ENCODE measurements around the gene TRABD. TPM values are rescaled to one million over a fixed set of nuclear protein-coding genes. Genes with fewer than 3 reads are reported as not detected.

Gene TRABD
- total RNA-seq, 4 donors from 2014 or later, result 18.3 to 31.0 (median 22.3) TPM

GRCh38 chr22:50153056-50153755, 32.5 kb upstream of the TRABD start:
- H3K27ac ChIP-seq (replicated peaks in 1 of 4), result no peak overlapping the region
- no peaks in the 10 kb centered on the region for H3K4me1 ChIP-seq
- no peaks in the 10 kb centered on the region for H3K27me3 ChIP-seq
- H3K9me3 ChIP-seq, result no peaks in the 10 kb centered on the region
- TF ChIP-seq CTCF (IDR thresholded peaks at IDR 0.05) (no peak), EP300 (IDR thresholded peaks at IDR 0.05) (no peak), POLR2A (IDR thresholded peaks at IDR 0.05; ENCODE audit: low read depth) (no peak)
- no peak overlapping the region for H3K4me3 ChIP-seq
- DNase-seq (ENCODE audit: extremely low spot score), result no peak
- H3K36me3 ChIP-seq, result no peaks in the 10 kb centered on the region
- WGBS, result 78% methylated on average over 24 of the region's 25 CpGs
- intact Hi-C loops (cut with DNase I), result no loop called here

- no peaks in the 10 kb centered on the region for H3K9me3 ChIP-seq
- no peaks in the 10 kb centered on the region for H3K27me3 ChIP-seq
- no peaks in the 10 kb centered on the region for H3K36me3 ChIP-seq
- WGBS, result 94% methylated on average over 7 of the region's 7 CpGs
- intact Hi-C loops (cut with DNase I), result no loop called here
- TF ChIP-seq POLR2AphosphoS5 (IDR thresholded peaks at IDR 0.05) (no peak), EP300 (IDR thresholded peaks at IDR 0.05) (no peak), CTCF (IDR thresholded peaks at IDR 0.05) (no peak), POLR2A (IDR thresholded peaks at IDR 0.05; ENCODE audit: low read depth) (no peak)
- H3K27ac ChIP-seq (replicated peaks in 1 of 4), result no peak overlapping the region
- H3K4me1 ChIP-seq, result no peaks in the 10 kb centered on the region
- no peak for DNase-seq (ENCODE audit: extremely low spot score)
- no peak overlapping the region for H3K4me3 ChIP-seq
These were observed 32.0 kb upstream of the TRABD start for GRCh38 chr22:50153756-50154140.

DNA sequence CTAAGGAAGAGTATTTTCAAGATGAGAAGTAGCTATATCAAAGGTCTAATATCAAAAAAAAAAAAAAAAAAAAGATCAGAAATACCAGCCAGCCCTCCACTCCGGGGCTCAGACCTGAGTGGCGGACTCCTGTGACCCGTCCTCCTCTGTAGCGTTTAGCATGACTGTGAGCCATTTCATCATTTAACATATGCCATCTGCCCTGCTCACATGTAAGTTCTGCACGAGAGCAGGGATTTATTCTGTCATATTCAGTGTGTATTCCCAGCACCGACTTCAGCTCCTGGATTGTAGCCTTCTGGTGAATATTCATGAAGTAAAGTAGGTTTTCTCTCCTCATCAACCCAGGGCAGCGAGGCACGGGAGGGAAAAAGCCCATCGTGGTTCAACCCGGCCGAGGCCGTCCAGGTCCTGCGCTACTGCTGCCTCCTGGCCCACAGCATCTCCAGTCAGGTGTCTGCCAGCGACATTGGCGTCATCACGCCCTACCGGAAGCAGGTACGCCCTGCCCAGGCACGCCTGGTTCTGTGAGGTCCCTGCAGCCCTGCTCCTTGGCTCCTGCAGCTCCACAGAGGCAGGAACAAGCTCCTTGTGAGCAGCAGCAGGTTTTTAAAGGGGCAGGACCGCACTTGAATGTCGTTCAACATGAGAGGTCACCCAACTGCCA, 27.9 kb upstream of the TRABD start:
- DNase-seq (ENCODE audit: extremely low spot score), result no peak
- intact Hi-C loops (cut with DNase I), result no loop called here
- no peaks in the 10 kb centered on the region for H3K9me3 ChIP-seq
- peaks cover 0 to 16% (median 0%) of the 10 kb centered on the region in 4 donors for H3K27me3 ChIP-seq
- no peaks in the 10 kb centered on the region for H3K36me3 ChIP-seq
- 92% methylated on average over 21 of the region's 21 CpGs for WGBS
- H3K27ac ChIP-seq (replicated peaks in 1 of 4), result no peak overlapping the region
- H3K4me1 ChIP-seq, result no peaks in the 10 kb centered on the region
- H3K4me3 ChIP-seq, result no peak overlapping the region
- no peak for TF ChIP-seq POLR2A (IDR thresholded peaks at IDR 0.05; ENCODE audit: low read depth)
- TF ChIP-seq CTCF (IDR thresholded peaks at IDR 0.05), result no peak
- TF ChIP-seq EP300 (IDR thresholded peaks at IDR 0.05), result no peak
- TF ChIP-seq POLR2AphosphoS5 (IDR thresholded peaks at IDR 0.05), result no peak

GRCh38 chr22:50160947-50161346, 24.8 kb upstream of the TRABD start:
- intact Hi-C loops (cut with DNase I), result no loop called here

More at GRCh38 chr22:50160947-50161346, 24.8 kb upstream of the TRABD start:
- Histone ChIP-seq H3K36me3 (no peaks in the 10 kb centered on the region), H3K27me3 (peaks cover 0 to 16% (median 0%) of the 10 kb centered on the region in 4 donors), H3K9me3 (no peaks in the 10 kb centered on the region), H3K4me1 (no peaks in the 10 kb centered on the region), H3K4me3 (no peak overlapping the region), H3K27ac (replicated peaks in 1 of 4) (no peak overlapping the region)
- no peak for TF ChIP-seq EP300 (IDR thresholded peaks at IDR 0.05)
- TF ChIP-seq CTCF (IDR thresholded peaks at IDR 0.05), result no peak
- no peak for TF ChIP-seq POLR2AphosphoS5 (IDR thresholded peaks at IDR 0.05)
- no peak for TF ChIP-seq POLR2A (IDR thresholded peaks at IDR 0.05; ENCODE audit: low read depth)
- no peak for DNase-seq (ENCODE audit: extremely low spot score)
- WGBS, result 90% methylated on average over 7 of the region's 7 CpGs

Measured in esophagus muscularis mucosa (tissue), 4 donors.